SH-SY5Y (cell line): ENCODE results near the gene NEK1.

Source experiments
- GATA2 ChIP-seq: IDR thresholded peaks from 2 replicates; pipeline ENCODE4 v1.6.1; 2011; ENCODE audit warnings: mild to moderate bottlenecking, low read depth, low read length
- GATA3 ChIP-seq: IDR thresholded peaks from 2 replicates; pipeline ENCODE4 v1.6.1; 2011; ENCODE audit warnings: low read depth, mild to moderate bottlenecking, low read length, moderate library complexity

DNA sequence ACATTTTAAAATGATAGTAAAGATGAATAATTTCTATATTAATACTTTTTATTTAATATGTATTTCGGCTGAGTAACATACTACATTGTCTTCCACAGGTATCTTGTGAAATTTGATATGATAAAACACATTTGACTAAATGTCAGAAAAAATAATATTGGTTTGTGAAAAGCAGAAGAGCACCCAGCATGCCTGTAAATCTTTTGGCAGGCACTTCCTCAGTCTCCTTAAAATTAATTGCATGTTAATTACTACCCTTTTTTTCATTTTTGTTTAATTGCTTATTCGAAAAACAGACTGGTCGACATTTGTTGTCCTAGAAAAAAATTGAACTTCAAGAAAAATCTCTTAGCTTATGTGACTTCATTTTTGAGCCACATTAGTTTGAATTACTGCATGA, 48.5 kb upstream of the NEK1 start:
- TF ChIP-seq GATA3 (no peak), GATA2 (no peak)
